GM13977 (cell line): ENCODE data around the gene MYT1.
"Not testable (repeated sequence)": the region's sequence is repeated elsewhere in the genome, so short reads cannot be mapped to it uniquely, and the experiment has no call there.

Source experiments
- DNase-seq: peaks from one replicate; pipeline ENCODE4 v3.0.0; 2012; ENCODE audit warnings: low spot score
- CTCF ChIP-seq: IDR thresholded peaks from 2 replicates; pipeline ENCODE4 v1.5.1; 2012; ENCODE audit warnings: mild to moderate bottlenecking, control low read depth; ENCODE audit not compliant: insufficient read depth; ENCODE audit errors: extremely low read depth, missing control alignments
- in situ Hi-C: fragments of 300-500 bp; cut with MboI; formaldehyde crosslinking; loops from one replicate; pipeline ENCODE4 v1.12.0; 2022; ENCODE audit warnings: low sequenced_read_pairs, low pct_unique_long_range_greater_than_20kb, mixed read lengths, inconsistent platforms; ENCODE audit not compliant: unreplicated experiment

Gene MYT1

GRCh38 chr20:64119681-64120341 lies 44.4 kb upstream of the MYT1 start:
- DNase-seq: no peak
- no peak for TF ChIP-seq CTCF
- in situ Hi-C loops: no loop called here

DNA sequence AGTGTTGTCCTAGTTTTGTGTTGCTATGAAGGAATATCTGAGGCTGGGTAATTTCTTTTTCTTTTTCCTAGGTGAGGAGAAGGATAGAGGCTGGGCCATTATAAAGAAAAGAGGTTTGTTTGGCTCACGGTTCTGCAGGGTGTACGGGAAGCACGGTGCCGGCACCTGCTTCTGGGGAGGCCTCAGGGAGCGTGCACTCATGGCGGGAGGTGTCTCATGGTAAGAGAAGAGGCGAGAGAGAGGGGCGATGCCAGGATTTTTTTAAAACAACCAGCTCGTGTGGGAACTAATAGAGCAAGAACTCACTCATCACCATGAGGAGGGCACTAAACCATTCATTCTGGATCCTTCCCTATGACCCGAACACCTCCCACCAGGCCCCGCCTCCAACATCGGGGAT lies 42.7 kb upstream of the MYT1 start:
- in situ Hi-C loops: no loop called here
- no peak for TF ChIP-seq CTCF
- no peak for DNase-seq

DNA sequence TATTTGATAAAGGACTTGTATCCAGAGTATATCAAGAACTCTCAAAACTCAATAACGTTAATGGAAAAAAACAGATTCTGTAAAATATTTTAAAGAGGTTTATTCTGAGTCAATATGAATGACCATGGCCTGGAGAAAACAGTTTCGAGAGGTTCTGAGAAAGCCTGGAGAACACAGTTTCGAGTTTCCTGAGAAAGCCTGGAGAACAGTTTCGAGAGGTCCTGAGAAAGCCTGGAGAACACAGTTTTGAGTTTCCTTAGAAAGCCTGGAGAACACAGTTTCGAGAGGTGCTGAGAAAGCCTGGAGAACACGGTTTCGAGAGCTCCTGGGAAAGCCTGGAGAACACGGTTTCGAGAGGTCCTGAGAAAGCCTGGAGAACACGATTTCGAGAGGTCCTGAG lies 41.3 kb upstream of the MYT1 start:
- in situ Hi-C loops, DNase-seq: not testable (repeated sequence)

GRCh38 chr20:64123517-64123916 lies 40.7 kb upstream of the MYT1 start:
- DNase-seq, in situ Hi-C loops: not testable (repeated sequence)

- no peak for DNase-seq
- TF ChIP-seq CTCF: no peak
These were observed 35.0 kb upstream of the MYT1 start for GRCh38 chr20:64129146-64129782.

GRCh38 chr20:64130271-64130670 lies 34.0 kb upstream of the MYT1 start:
- in situ Hi-C loops: no loop called here
- TF ChIP-seq CTCF: no peak
- DNase-seq: no peak

More at GRCh38 chr20:64129146-64129782, 35.0 kb upstream of the MYT1 start:
- in situ Hi-C loops: no loop called here

GRCh38 chr20:64130876-64131275 lies 33.4 kb upstream of the MYT1 start:
- no peak for TF ChIP-seq CTCF
- DNase-seq: no peak
- in situ Hi-C loops: no loop called here
